G401 (cell line): ENCODE results near the gene OR4X1. TPM values are rescaled to one million over a fixed set of nuclear protein-coding genes. Genes with fewer than 3 reads are reported as not detected.
"Not testable (repeated sequence)": the region's sequence is repeated elsewhere in the genome, so short reads cannot be mapped to it uniquely, and the experiment has no call there.

Experiments used
- DNase-seq: peaks from one replicate; pipeline ENCODE4 v3.0.0-alpha.2; 2015; ENCODE audit warnings: low spot score
- in situ Hi-C: cut with HindIII; loops from 2 replicates; pipeline ENCODE4 v1.10.0; 2016; ENCODE audit warnings: low sequenced_read_pairs, mixed read lengths
- total RNA-seq: library from RNA; depleted of rRNA; stranded (reverse); fragments of >200 nt; shearing (Covaris generic); gene quantifications from 2 replicates; pipeline ENCODE4 v1.2.3, GENCODE V29; 2014; rRNA removed

OR4X1 gene
- total RNA-seq = not detected in 2 replicates

GRCh38 chr11:48263423-48263911 is at the start of gene OR4X1:
Gene OR4X1, plus strand, starts transcription at chr11:48263861. Its CDS starts 0 bp downstream, at chr11:48263861.
- in situ Hi-C loops = no loop called here
- no peak for DNase-seq

GRCh38 chr11:48216510-48216909 is 47.2 kb upstream of the OR4X1 start, which contains the start of gene OR4B1:
Gene OR4B1, plus strand, starts transcription at chr11:48216810. Its CDS starts 0 bp downstream, at chr11:48216810.
- in situ Hi-C loops = no loop called here
- no peak for DNase-seq

GRCh38 chr11:48228761-48229160 is 34.9 kb upstream of the OR4X1 start:
- DNase-seq = no peak
- in situ Hi-C loops = no loop called here

GRCh38 chr11:48230057-48230456 is 33.6 kb upstream of the OR4X1 start:
- in situ Hi-C loops, DNase-seq: not testable (repeated sequence)

GRCh38 chr11:48237727-48238126 is 25.9 kb upstream of the OR4X1 start:
- in situ Hi-C loops = no loop called here
- no peak for DNase-seq

GRCh38 chr11:48242501-48242900 is 21.2 kb upstream of the OR4X1 start:
- in situ Hi-C loops = no loop called here
- DNase-seq = no peak

- in situ Hi-C loops = no loop called here
- DNase-seq = no peak
These were observed 18.9 kb upstream of the OR4X1 start, which contains the start of gene OR4X2 for GRCh38 chr11:48244804-48245203. Gene OR4X2, plus strand, starts transcription at chr11:48245104. Its CDS starts 0 bp downstream, at chr11:48245104.

GRCh38 chr11:48248902-48249301 is 14.8 kb upstream of the OR4X1 start:
- in situ Hi-C loops = no loop called here
- no peak for DNase-seq

- in situ Hi-C loops = no loop called here
- no peak for DNase-seq
These were observed 2.1 kb upstream of the OR4X1 start for GRCh38 chr11:48261600-48261999.

GRCh38 chr11:48270621-48271020 is 7.0 kb downstream of the OR4X1 start:
- DNase-seq = no peak
- in situ Hi-C loops = no loop called here

- in situ Hi-C loops = no loop called here
- no peak for DNase-seq
These were observed 8.9 kb downstream of the OR4X1 start for GRCh38 chr11:48272606-48273005.

GRCh38 chr11:48305923-48306322 is 42.3 kb downstream of the OR4X1 start, which contains the start of gene OR4S1:
Gene OR4S1, plus strand, starts transcription at chr11:48306223. Its CDS starts 0 bp downstream, at chr11:48306223.
- DNase-seq = no peak
- in situ Hi-C loops = no loop called here

GRCh38 chr11:48307760-48308386 is 44.2 kb downstream of the OR4X1 start:
- in situ Hi-C loops = no loop called here

GRCh38 chr11:48313590-48313989 is 49.9 kb downstream of the OR4X1 start:
- in situ Hi-C loops, DNase-seq: not testable (repeated sequence)

More at GRCh38 chr11:48307760-48308386, 44.2 kb downstream of the OR4X1 start:
- peak; percentile 3 for DNase-seq

Other genes with a start within 250 kb of the OR4X1 start
- gene OR4B1, start 47.1 kb upstream of the OR4X1 start, total RNA-seq = not detected in 2 replicates
- not detected in 2 replicates for gene OR4X2, start 18.8 kb upstream of the OR4X1 start, total RNA-seq
- gene OR4S1, start 42.4 kb downstream of the OR4X1 start, total RNA-seq = not detected in 2 replicates
- not detected in 2 replicates for gene OR4C3, start 61.1 kb downstream of the OR4X1 start, total RNA-seq
- not detected in 2 replicates for gene OR4C5, start 102.6 kb downstream of the OR4X1 start, total RNA-seq
- gene OR4A47, start 224.9 kb downstream of the OR4X1 start, total RNA-seq = not detected in 2 replicates